HepG2 (cell line): ENCODE results near the gene IRAK3. TPM values are rescaled to one million over a fixed set of nuclear protein-coding genes. Genes with fewer than 3 reads are reported as not detected.
A peak's percentile ranks its signal among the peaks of the same experiment; 100 is the strongest.

Source experiments
- MTA1 ChIP-seq: sonication (generic); formaldehyde crosslinking; IDR thresholded peaks from 2 replicates; pipeline ENCODE4 v1.4.0; 2020; ENCODE audit warnings: missing genetic modification reagents, mild to moderate bottlenecking, borderline replicate concordance
- RBM39 ChIP-seq: fragments of 200-400 bp; formaldehyde crosslinking; IDR thresholded peaks from one replicate; pipeline ENCODE4 v1.6.1; 2018; ENCODE audit warnings: antibody characterized with exemption, mild to moderate bottlenecking, low read depth, low read length; ENCODE audit not compliant: poor library complexity, severe bottlenecking
- TEAD3 ChIP-seq: optimal IDR thresholded peaks from 2 replicates; pipeline ENCODE3; 2016; ENCODE audit warnings: borderline replicate concordance
- U2AF2 ChIP-seq: fragments of 200-400 bp; formaldehyde crosslinking; IDR thresholded peaks from 2 replicates; pipeline ENCODE4 v1.6.1; 2017; ENCODE audit warnings: low read depth, mild to moderate bottlenecking, low read length
- WIZ ChIP-seq: sonication (generic); formaldehyde crosslinking; IDR thresholded peaks from 2 replicates; pipeline ENCODE4 v1.5.1; 2020; ENCODE audit warnings: mild to moderate bottlenecking, missing genetic modification reagents
- YY1 ChIP-seq: IDR thresholded peaks from 2 replicates; pipeline ENCODE4 v1.6.1; 2011; ENCODE audit warnings: low read length, low read depth, moderate library complexity, mild to moderate bottlenecking; ENCODE audit not compliant: insufficient read depth, insufficient replicate concordance
- ZBTB42 ChIP-seq: sonication (generic); formaldehyde crosslinking; IDR thresholded peaks from 2 replicates; pipeline ENCODE4 v1.5.0; 2020; ENCODE audit warnings: mild to moderate bottlenecking, missing genetic modification reagents
- polyA plus RNA-seq, 8 experiments: library from polyadenylated mRNA; depleted of rRNA in 3 of 8; stranded (reverse) in 7 of 8; unstranded in 1 of 8; fragments of >200 nt; fragmentation: Illumina TruSeq in 4 of 8; extraction: Trizol in 4 of 8; gene quantifications; 2 replicates each; pipeline versions ENCODE4 v1.2.1 to v1.2.3, GENCODE V29; 2011 to 2016; ENCODE audit warnings: low read depth in 4 of 8, missing spikeins in 1 of 8, mixed read lengths in 1 of 8; ENCODE audit not compliant: insufficient read depth in 1 of 8
- total RNA-seq, 5 experiments: library from RNA; depleted of rRNA; stranded (reverse); fragments of >200 nt; fragmentation: Illumina TruSeq; extraction: Trizol; gene quantifications; 2 replicates each; pipeline ENCODE4 v1.2.3, GENCODE V29; 2016; ENCODE audit warnings: low read depth in 1 of 5
- TF ChIP-seq, protein P1 (sequence below): sonication (generic); formaldehyde crosslinking; IDR thresholded peaks from 2 replicates; pipeline ENCODE4 v1.5.0; 2020; ENCODE audit warnings: mild to moderate bottlenecking, missing genetic modification reagents, borderline replicate concordance
- TF ChIP-seq, protein P2 (sequence below): sonication (generic); formaldehyde crosslinking; IDR thresholded peaks from 2 replicates; pipeline ENCODE4 v1.4.0; 2020; ENCODE audit warnings: mild to moderate bottlenecking, missing genetic modification reagents
- TF ChIP-seq, protein P3 (sequence below): sonication (generic); formaldehyde crosslinking; IDR thresholded peaks from 2 replicates; pipeline ENCODE4 v1.4.0; 2020; ENCODE audit warnings: missing genetic modification reagents, borderline replicate concordance
- TF ChIP-seq, protein P4 (sequence below): sonication (generic); formaldehyde crosslinking; IDR thresholded peaks from 2 replicates; pipeline ENCODE4 v1.5.0; 2020; ENCODE audit warnings: missing genetic modification reagents

Gene IRAK3
- total and polyA plus RNA-seq, 2 of the 13 experiments (the other 11 are each of a cell fraction or from before 2014, with no cell fraction given): 0.01 TPM; not detected in 1

DNA sequence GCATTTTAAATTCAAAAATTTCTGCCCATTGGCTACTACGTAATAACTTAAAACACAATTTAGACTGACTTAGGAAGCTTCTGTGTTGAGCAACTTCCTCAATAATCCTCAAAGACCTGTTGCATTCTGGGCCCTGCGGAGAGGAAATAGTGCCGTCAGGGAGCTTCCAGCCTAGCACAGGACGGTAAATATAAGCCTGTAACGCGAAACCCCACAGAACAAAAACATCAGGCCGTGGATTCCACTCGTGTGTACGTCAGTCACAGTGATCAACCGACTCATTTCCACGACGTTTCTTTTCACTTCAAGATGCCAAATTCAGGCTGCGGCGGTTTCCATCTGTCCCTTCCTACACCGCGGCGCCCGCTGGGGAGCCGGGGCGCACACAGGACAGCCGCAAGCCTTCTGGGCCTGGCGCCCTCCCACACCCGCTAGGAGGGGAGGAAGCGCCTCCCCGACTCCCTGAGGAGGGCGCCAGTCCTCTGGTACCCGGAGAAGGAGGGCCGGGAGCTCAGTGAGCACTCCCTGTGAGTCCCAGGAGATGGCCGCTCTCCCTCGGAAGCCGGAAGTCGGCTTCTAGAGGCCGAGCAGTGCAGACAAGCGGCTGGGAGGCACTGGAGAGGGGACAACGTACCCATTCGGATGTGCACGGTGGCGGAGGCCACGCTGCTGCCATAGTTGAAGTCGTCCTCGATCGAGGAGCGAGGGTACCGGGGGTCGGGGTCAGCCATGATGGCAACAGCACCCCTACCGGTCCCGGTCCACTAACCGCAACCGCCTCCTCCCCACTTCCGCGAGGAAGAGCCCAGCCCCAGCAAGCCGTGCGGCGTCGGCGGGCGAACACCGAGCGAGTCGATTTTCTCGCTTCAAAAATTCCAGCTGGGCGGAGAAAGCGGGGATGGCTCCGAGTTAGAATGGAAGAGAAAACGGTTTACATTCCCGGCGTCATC lies 19.5 kb upstream of the IRAK3 start, which contains the start of gene TMBIM4 (continued):
- TF ChIP-seq, protein P1, sequence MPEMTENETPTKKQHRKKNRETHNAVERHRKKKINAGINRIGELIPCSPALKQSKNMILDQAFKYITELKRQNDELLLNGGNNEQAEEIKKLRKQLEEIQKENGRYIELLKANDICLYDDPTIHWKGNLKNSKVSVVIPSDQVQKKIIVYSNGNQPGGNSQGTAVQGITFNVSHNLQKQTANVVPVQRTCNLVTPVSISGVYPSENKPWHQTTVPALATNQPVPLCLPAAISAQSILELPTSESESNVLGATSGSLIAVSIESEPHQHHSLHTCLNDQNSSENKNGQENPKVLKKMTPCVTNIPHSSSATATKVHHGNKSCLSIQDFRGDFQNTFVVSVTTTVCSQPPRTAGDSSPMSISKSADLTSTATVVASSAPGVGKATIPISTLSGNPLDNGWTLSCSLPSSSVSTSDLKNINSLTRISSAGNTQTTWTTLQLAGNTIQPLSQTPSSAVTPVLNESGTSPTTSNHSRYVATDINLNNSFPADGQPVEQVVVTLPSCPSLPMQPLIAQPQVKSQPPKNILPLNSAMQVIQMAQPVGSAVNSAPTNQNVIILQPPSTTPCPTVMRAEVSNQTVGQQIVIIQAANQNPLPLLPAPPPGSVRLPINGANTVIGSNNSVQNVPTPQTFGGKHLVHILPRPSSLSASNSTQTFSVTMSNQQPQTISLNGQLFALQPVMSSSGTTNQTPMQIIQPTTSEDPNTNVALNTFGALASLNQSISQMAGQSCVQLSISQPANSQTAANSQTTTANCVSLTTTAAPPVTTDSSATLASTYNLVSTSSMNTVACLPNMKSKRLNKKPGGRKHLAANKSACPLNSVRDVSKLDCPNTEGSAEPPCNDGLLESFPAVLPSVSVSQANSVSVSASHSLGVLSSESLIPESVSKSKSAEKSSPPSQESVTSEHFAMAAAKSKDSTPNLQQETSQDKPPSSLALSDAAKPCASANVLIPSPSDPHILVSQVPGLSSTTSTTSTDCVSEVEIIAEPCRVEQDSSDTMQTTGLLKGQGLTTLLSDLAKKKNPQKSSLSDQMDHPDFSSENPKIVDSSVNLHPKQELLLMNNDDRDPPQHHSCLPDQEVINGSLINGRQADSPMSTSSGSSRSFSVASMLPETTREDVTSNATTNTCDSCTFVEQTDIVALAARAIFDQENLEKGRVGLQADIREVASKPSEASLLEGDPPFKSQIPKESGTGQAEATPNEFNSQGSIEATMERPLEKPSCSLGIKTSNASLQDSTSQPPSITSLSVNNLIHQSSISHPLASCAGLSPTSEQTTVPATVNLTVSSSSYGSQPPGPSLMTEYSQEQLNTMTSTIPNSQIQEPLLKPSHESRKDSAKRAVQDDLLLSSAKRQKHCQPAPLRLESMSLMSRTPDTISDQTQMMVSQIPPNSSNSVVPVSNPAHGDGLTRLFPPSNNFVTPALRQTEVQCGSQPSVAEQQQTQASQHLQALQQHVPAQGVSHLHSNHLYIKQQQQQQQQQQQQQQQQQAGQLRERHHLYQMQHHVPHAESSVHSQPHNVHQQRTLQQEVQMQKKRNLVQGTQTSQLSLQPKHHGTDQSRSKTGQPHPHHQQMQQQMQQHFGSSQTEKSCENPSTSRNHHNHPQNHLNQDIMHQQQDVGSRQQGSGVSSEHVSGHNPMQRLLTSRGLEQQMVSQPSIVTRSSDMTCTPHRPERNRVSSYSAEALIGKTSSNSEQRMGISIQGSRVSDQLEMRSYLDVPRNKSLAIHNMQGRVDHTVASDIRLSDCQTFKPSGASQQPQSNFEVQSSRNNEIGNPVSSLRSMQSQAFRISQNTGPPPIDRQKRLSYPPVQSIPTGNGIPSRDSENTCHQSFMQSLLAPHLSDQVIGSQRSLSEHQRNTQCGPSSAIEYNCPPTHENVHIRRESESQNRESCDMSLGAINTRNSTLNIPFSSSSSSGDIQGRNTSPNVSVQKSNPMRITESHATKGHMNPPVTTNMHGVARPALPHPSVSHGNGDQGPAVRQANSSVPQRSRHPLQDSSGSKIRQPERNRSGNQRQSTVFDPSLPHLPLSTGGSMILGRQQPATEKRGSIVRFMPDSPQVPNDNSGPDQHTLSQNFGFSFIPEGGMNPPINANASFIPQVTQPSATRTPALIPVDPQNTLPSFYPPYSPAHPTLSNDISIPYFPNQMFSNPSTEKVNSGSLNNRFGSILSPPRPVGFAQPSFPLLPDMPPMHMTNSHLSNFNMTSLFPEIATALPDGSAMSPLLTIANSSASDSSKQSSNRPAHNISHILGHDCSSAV (CRISPR knock-in tag): no peak
- TF ChIP-seq MTA1 (CRISPR knock-in tag) (peak; percentile 90), ZBTB42 (0 out of 2 replicates have a peak, but pooled peaks have one; percentile 57), TEAD3 (peak; percentile 52), RBM39 (peak; percentile 94), WIZ (CRISPR knock-in tag) (0 out of 2 replicates have a peak, but pooled peaks have one; percentile 32), YY1 (peak; percentile 91), U2AF2 (no peak)
- TF ChIP-seq, protein P2, sequence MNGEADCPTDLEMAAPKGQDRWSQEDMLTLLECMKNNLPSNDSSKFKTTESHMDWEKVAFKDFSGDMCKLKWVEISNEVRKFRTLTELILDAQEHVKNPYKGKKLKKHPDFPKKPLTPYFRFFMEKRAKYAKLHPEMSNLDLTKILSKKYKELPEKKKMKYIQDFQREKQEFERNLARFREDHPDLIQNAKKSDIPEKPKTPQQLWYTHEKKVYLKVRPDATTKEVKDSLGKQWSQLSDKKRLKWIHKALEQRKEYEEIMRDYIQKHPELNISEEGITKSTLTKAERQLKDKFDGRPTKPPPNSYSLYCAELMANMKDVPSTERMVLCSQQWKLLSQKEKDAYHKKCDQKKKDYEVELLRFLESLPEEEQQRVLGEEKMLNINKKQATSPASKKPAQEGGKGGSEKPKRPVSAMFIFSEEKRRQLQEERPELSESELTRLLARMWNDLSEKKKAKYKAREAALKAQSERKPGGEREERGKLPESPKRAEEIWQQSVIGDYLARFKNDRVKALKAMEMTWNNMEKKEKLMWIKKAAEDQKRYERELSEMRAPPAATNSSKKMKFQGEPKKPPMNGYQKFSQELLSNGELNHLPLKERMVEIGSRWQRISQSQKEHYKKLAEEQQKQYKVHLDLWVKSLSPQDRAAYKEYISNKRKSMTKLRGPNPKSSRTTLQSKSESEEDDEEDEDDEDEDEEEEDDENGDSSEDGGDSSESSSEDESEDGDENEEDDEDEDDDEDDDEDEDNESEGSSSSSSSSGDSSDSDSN (CRISPR knock-in tag): peak; percentile 98
- TF ChIP-seq, protein P3, sequence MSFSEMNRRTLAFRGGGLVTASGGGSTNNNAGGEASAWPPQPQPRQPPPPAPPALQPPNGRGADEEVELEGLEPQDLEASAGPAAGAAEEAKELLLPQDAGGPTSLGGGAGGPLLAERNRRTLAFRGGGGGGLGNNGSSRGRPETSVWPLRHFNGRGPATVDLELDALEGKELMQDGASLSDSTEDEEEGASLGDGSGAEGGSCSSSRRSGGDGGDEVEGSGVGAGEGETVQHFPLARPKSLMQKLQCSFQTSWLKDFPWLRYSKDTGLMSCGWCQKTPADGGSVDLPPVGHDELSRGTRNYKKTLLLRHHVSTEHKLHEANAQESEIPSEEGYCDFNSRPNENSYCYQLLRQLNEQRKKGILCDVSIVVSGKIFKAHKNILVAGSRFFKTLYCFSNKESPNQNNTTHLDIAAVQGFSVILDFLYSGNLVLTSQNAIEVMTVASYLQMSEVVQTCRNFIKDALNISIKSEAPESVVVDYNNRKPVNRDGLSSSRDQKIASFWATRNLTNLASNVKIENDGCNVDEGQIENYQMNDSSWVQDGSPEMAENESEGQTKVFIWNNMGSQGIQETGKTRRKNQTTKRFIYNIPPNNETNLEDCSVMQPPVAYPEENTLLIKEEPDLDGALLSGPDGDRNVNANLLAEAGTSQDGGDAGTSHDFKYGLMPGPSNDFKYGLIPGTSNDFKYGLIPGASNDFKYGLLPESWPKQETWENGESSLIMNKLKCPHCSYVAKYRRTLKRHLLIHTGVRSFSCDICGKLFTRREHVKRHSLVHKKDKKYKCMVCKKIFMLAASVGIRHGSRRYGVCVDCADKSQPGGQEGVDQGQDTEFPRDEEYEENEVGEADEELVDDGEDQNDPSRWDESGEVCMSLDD (CRISPR knock-in tag): 0 out of 2 replicates have a peak, but pooled peaks have one; percentile 45
- TF ChIP-seq, protein P4, sequence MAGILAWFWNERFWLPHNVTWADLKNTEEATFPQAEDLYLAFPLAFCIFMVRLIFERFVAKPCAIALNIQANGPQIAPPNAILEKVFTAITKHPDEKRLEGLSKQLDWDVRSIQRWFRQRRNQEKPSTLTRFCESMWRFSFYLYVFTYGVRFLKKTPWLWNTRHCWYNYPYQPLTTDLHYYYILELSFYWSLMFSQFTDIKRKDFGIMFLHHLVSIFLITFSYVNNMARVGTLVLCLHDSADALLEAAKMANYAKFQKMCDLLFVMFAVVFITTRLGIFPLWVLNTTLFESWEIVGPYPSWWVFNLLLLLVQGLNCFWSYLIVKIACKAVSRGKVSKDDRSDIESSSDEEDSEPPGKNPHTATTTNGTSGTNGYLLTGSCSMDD (CRISPR knock-in tag): no peak
